Measurements from ENCODE around the gene HIC1.

Gene HIC1

GRCh38 chr17:2047590-2047989, 7.3 kb upstream of the HIC1 start:
- no peak for DNase-seq

GRCh38 chr17:2048805-2049204, 6.1 kb upstream of the HIC1 start:
- DNase-seq: no peak

GRCh38 chr17:2049333-2050299, 5.3 kb upstream of the HIC1 start:
- peak; percentile 81 to 87 for DNase-seq

GRCh38 chr17:2050300-2051060, 4.4 kb upstream of the HIC1 start:
- peak; percentile 58 to 88 for DNase-seq

GRCh38 chr17:2051061-2051932, 3.6 kb upstream of the HIC1 start:
- DNase-seq: peak in 1 of 2 donors; percentile 62

- DNase-seq: no peak
Measured at GRCh38 chr17:2051933-2052559, 2.9 kb upstream of the HIC1 start.

GRCh38 chr17:2053380-2054261, 1.3 kb upstream of the HIC1 start:
- peak; percentile 54 to 73 for DNase-seq

- DNase-seq: no peak
Measured at GRCh38 chr17:2054262-2054511, 716 bp upstream of the HIC1 start.

GRCh38 chr17:2055292-2056205, 646 bp downstream of the HIC1 start:
- no peak for DNase-seq

- DNase-seq: peak; percentile 49 to 72
Measured at GRCh38 chr17:2056206-2057174, 1.6 kb downstream of the HIC1 start.

GRCh38 chr17:2057175-2057759, 2.4 kb downstream of the HIC1 start:
- DNase-seq: peak in 1 of 2 donors; percentile 50

GRCh38 chr17:2057760-2058585, 3.1 kb downstream of the HIC1 start:
- peak in 1 of 2 donors; percentile 47 for DNase-seq

GRCh38 chr17:2058586-2059546, 4.0 kb downstream of the HIC1 start:
- DNase-seq: peak; percentile 79 to 89

GRCh38 chr17:2059547-2060384, 4.9 kb downstream of the HIC1 start:
- DNase-seq: no peak

GRCh38 chr17:2060385-2060658, 5.4 kb downstream of the HIC1 start:
- no peak for DNase-seq

Measured in inflammatory macrophage (primary cell).